NOMO-1 (cell line): ENCODE data around the gene ABLIM2.
"Not testable (repeated sequence)": the region's sequence is repeated elsewhere in the genome, so short reads cannot be mapped to it uniquely, and the experiment has no call there.

Experiments
- DNase-seq, 2 experiments: peaks; one replicate each; lab custom pipeline; 2025; ENCODE audit not compliant: unreplicated experiment in 2 of 2; lab: John Stamatoyannopoulos, UW

ABLIM2 gene

DNA sequence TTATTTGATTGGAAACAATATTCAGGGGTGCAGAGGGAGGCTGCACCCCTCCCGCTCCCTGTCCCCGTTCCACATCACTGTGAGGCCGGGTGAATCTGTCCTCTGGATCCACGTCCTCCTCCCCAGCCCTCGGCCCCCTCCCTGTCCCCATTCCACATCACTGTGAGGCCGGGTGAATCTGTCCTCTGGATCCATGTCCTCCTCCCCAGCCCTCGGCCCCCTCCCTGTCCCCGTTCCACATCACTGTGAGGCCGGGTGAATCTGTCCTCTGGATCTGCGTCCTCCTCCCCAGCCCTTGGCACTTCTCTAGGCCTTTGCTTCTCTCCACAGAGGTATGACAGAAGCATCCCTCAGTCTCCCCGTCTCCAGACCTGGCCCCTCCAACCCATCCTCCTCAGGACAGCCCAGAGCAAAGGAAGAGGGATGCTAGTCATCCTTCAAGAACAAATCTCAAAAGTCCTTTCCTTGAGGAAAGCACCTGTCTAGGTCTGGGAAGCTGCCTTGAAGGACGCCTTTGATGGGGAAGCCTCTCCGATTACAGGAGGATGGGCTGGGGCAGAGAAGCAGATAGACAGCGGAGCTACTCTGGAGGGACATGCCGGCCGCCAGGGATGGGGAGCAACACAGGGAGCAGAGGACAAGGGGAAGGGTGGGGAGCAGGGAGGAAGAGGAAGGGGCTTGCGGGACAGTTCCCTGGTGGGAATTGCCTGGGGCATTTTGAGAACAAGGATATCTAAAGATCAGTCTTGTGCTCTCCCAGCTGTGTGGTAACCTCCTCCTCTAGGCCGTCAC lies 208.1 kb downstream of the ABLIM2 start:
- DNase-seq: no peak

GRCh38 chr4:7949759-7950158 lies 208.9 kb downstream of the ABLIM2 start:
- no peak for DNase-seq

GRCh38 chr4:7947927-7948326 lies 210.7 kb downstream of the ABLIM2 start:
- DNase-seq: no peak

- DNase-seq: no peak
These were observed 212.8 kb downstream of the ABLIM2 start for GRCh38 chr4:7945709-7946380.

DNA sequence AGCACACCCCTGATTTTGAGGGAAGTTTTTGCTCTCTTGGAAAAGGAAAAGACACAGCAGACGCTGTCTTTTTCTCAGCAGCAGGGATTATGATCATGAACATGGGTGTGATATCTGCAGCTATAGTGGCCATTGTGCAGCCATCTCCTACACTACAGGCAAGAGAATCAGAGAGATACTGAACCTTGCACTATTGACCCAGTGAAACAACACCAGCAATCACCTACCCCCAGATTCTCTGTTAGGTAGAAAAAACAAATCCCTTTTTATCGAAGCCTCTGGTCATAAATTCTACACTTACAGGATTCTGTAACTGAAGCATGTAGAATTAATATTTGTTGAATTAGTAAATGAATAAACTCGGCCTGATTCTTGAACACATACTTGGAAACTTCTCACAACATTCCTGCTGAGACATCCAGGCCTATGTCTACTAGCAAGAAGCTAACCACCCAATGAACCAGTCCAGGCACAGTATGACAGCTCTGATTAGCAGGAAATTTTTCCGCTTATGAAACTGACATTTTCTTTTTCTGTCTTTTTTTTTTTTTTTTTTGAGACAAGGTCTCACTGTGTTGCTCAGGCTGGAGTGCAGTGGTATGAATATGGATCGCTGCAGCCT lies 213.9 kb downstream of the ABLIM2 start:
- no peak for DNase-seq

DNA sequence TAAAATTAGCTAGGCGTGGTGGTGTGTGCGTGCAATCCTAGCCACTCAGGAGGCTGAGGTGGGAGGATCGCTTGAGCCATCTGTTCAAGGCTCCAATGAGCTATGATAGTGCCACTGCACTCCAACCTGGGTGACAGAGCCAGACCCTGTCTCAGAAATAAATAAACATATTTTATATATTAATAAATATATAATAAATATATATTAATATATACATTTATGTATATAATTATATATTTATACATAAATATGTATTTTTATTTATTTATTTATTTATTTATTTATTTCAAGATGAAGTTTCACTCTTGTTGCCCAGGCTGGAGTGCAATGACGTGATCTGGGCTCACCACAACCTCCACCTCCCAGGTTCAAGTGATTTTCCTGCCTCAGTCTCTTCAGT lies 214.9 kb downstream of the ABLIM2 start:
- not testable (repeated sequence) for DNase-seq

GRCh38 chr4:7943211-7943610 lies 215.4 kb downstream of the ABLIM2 start:
- DNase-seq: no peak

GRCh38 chr4:7941965-7942496 lies 216.6 kb downstream of the ABLIM2 start:
- DNase-seq: no peak

GRCh38 chr4:7941111-7941964 lies 217.3 kb downstream of the ABLIM2 start:
- no peak for DNase-seq

DNA sequence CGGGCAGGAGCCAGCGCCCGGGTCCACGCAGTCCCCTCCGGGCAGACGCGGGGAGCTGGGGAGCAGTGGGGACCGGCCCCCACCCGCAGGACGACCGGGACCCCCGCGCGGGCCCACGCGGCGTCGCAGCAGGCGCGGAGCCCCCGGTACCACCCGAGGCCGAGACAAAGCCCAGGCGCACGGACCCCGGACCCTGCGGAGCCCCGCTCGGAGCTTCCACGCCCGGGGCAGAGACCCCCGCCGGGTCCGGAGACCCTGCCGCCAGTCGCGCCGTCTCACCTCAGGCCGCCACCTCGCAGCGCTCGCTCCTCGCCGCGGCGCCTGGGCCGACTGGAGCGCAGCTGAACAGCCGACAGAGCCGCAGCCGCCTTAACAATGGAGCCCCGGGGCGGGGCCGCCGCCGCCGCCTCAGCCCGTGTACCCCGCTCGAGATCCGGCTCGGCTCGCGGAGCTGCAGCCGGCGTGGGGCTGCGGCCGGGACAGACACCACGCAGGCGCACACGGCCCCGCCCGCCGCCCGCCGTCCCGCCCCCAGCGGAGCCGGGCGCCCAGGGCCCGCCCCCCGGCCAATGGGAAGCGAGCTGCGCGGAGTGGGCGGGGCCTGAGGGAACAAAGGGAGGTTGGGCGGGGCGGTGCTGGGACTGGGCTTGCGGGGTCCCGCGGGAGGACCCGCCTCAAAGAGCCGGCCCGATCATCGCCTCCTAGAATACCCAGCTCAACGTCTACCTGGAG lies 219.1 kb downstream of the ABLIM2 start, which contains the start of gene AFAP1:
AFAP1 (minus strand) TSS at position 485 of the 732 bp plus-strand sequence. CDS start 67,783 bp downstream, outside the sequence.
- DNase-seq: no peak

- DNase-seq: no peak
These were observed 219.8 kb downstream of the ABLIM2 start for GRCh38 chr4:7938609-7939376.

GRCh38 chr4:7938266-7938608 lies 220.4 kb downstream of the ABLIM2 start:
- no peak for DNase-seq

DNA sequence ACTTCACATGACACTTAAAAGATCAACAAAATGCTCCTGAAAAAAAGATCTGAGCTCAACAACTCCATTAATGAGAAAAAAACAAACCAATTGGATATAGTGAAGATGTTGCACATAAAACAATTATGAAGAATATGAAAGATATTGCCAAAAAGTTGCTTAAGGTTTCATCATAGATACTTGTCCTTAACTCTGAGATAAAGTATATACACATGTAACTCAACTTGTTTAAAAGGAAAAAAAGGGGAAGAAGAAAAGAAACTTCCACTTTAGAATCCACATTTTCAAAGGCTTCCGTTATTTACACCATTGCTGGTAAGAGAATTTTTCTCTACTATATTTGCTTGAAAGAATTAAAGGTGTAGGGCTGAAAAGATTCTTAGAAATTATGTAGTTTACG lies 221.6 kb downstream of the ABLIM2 start:
- DNase-seq: peak in 1 of 2 experiments; percentile 4

DNA sequence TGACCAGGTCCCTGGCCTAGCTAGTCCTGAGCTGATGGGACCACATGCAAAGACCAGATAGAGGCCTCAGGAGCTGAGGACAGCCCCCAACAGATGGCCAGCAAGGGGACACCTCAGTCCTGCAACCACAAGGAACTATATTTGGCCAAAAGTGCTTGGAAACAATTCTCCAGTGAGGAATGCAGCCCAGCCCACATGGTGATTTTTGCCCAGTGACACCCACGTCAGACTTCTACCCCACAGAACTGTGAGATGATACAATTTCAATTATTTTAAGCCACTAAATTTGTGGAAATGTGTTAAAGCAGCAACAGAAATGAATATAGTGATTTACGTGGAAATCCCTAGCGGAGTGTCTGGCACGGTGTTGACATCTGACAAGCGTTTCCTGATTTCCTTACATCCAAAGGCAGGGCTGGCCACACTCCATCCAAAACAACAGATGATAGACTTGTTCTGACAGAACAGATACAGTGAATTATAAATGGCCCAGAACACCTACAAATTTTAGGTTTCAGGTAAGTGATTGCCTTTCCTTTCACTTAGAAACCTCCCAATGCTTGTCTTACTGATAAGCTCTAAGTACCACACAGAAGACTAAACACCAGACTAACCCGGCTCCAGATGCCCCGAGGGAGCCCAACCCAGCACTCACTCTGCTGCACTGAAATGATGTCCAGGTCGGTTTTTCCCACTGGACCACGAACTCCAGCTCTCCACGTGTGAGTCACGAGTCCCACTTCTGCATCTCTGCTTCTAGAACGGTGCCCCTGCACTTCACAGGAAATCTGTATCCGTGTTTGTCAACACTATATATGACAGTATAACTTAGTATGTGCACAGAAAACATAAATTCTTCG lies 224.7 kb downstream of the ABLIM2 start:
- no peak for DNase-seq

- DNase-seq: no peak
These were observed 226.3 kb downstream of the ABLIM2 start for GRCh38 chr4:7932287-7932686.

- DNase-seq: no peak
These were observed 229.3 kb downstream of the ABLIM2 start for GRCh38 chr4:7929118-7929951.

DNA sequence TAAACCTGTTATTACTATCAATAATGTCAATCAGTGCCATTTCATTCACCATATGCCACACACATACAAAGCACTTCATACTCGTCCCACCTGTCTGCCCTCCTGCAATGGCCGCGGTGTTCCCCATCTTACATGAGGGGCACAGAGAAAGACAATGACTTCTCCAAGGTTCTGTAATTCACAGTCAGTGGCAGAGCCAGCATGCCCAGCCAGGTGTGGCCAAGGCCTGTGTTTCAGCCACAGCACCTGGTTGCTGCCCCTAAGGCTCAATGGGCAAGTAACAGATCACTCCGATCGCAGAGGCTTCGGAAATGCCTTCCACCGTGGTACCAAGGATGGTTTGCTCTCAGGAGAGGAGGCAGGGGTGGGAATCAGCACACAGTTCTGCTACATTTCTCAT lies 229.9 kb downstream of the ABLIM2 start:
- DNase-seq: no peak
